GM10248 (cell line): ENCODE measurements around the gene GABRB1.
A peak's percentile ranks its signal among the peaks of the same experiment; 100 is the strongest.

Experiments
- CTCF ChIA-PET: fragments of 300-600 bp; sonication (Branson Sonifier 250); formaldehyde crosslinking; extraction: SDS; loops from one replicate; lab custom pipeline; 2021; ENCODE audit warnings: antibody characterized with exemption; lab: Yijun Ruan, JAX
- POLR2A ChIA-PET: fragments of 350-650 bp; sonication (Branson Sonifier 250); formaldehyde crosslinking; extraction: SDS; loops from one replicate; lab custom pipeline; 2020; ENCODE audit warnings: antibody characterized with exemption; lab: Yijun Ruan, JAX
- DNase-seq: peaks from one replicate; pipeline ENCODE4 v3.0.0; 2012; ENCODE audit errors: extremely low spot score
- TF ChIP-seq, protein P1 (sequence below): IDR thresholded peaks from 2 replicates; pipeline ENCODE4 v1.5.1; 2012; ENCODE audit warnings: mild to moderate bottlenecking, low read depth; ENCODE audit errors: extremely low read depth, missing control alignments, control extremely low read depth

GABRB1 gene

GRCh38 chr4:46999566-46999965, 31.8 kb upstream of the GABRB1 start:
- TF ChIP-seq, protein P1, sequence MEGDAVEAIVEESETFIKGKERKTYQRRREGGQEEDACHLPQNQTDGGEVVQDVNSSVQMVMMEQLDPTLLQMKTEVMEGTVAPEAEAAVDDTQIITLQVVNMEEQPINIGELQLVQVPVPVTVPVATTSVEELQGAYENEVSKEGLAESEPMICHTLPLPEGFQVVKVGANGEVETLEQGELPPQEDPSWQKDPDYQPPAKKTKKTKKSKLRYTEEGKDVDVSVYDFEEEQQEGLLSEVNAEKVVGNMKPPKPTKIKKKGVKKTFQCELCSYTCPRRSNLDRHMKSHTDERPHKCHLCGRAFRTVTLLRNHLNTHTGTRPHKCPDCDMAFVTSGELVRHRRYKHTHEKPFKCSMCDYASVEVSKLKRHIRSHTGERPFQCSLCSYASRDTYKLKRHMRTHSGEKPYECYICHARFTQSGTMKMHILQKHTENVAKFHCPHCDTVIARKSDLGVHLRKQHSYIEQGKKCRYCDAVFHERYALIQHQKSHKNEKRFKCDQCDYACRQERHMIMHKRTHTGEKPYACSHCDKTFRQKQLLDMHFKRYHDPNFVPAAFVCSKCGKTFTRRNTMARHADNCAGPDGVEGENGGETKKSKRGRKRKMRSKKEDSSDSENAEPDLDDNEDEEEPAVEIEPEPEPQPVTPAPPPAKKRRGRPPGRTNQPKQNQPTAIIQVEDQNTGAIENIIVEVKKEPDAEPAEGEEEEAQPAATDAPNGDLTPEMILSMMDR = no peak
- ChIA-PET CTCF (interaction anchor here (2.7 kb wide), 1 partner anchor 11 kb away, joined by 9 read pairs; no protein-coding TSS in a partner anchor), POLR2A (no interaction called here)
- no peak for DNase-seq

DNA sequence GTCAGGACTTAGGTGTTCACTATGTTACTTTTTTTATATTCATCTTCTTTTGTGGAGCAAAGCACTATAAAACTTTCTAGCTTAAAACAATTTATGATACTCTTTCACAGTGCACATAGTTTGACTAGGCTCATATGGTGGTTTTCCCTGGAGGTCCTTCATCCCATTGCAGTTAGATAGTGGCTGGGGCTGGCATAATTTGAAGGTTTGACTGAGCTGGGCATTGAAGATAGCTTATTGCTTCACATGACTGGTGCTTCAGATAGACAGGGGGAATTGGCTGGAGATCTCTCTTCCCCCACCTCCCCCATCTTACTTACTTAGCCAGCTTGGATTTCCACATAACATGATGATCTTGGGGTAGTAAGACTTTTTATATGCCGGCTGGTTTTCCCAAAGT, 31.0 kb upstream of the GABRB1 start:
- no peak for DNase-seq
- ChIA-PET CTCF (interaction anchor here (2.7 kb wide), 1 partner anchor 12 kb away, joined by 9 read pairs; no protein-coding TSS in a partner anchor), POLR2A (no interaction called here)
- TF ChIP-seq, protein P1 = no peak

DNA sequence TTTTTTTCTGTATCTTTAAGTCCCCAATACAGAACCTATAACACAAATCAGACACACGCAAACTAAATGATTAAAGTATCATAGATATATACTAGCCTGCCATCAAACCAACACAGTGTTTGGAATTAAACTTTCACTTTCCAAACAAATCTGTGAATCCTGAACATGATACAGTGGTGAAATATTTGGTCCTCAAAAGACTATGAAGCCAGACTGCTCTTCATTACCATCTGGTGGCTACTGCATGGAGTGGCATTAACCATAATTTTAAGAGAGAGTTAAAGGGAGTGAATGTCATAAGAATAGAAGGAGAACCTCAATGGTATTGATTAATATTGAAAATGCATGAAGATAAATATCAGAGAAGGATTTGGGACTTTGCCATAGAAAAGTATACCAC, 28.8 kb upstream of the GABRB1 start:
- ChIA-PET POLR2A (no interaction called here), CTCF (no interaction called here)

DNA sequence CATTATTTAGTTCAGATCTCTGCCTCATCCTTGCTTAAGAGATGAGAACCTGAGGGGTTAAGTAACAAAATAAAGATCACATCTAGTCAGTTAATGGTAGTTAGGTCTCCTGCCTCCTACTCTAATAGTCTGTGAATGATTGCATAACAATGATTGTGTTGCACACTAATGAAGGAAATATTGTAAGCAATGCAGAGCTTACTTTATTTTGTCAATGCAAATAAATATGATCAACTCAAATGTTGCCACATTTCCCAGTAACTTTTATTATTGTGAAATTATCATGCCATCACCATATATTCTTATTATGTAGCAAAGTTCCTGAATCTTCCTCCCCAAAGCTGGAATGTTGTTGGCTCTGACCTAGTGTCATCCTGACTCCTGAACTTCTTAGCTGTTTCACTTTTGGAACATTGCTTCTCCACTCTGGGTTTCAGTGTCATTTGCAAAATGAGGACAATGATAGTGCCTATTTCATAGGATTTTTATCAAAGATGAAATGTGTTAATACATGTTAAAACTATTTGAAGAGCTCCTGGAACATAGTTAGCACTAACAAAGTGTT, 20.9 kb upstream of the GABRB1 start:
- ChIA-PET POLR2A (no interaction called here), CTCF (interaction anchor here (1.1 to 2.9 kb wide), 3 partner anchors 17 to 79 kb away, joined by 3 to 7 read pairs (median 4); partner anchors contain the start of gene GABRA4)
- no peak for DNase-seq
- TF ChIP-seq, protein P1 = no peak

More for the DNA sequence above, 28.8 kb upstream of the GABRB1 start:
- DNase-seq = no peak
- TF ChIP-seq, protein P1 = peak; percentile 27

DNA sequence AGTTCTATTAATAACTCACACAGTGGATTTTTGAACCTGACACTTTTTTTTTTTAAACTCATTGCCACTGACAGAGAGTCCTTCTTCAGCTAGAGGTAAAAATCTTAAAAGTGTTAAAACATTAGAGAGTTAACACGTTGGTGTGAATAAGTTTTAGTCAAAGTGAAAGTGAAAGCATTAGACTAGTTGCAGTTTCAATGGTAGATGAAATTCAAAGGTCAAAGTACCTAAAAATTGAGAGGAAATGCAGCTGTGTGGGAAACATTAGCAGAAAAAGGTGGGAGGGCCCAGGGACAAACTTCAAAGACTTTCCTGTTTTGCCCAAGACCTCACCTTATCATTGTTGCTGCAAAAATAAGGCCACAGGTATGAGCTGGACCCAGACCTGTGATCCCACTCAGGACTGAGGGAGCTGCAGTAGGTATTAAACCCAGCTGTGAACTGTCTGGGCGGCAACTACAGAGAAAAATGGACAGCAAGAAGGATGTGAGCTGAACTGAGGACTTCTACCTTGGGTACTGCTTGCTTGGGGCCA, 20.4 kb upstream of the GABRB1 start:
- TF ChIP-seq, protein P1 = no peak
- ChIA-PET CTCF (interaction anchor here (1.1 to 2.9 kb wide), 3 partner anchors 17 to 79 kb away, joined by 3 to 7 read pairs (median 4); partner anchors contain the start of gene GABRA4), POLR2A (no interaction called here)
- DNase-seq = peak; percentile 53

DNA sequence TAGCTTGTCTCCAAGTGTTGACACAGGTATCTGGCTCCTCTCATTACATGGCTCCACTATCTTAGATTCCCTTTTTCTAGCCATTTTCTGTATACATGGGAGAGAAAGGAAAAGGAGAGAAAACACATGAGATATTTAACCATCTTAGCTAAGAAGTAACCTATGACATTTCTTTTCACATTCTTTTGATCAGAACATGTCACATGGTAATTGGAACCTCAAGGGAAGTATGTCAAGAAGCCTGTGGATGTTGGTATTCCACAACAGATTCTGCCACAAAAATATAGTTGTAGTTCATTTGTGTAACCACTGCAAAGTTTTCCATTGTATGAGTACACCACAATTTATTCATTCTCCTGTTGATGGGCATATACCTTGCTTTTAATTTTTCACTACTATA, 18.7 kb upstream of the GABRB1 start:
- ChIA-PET CTCF (interaction anchor here (1.3 kb wide), 1 partner anchor 15 kb away, joined by 3 read pairs; no protein-coding TSS in a partner anchor), POLR2A (no interaction called here)
- TF ChIP-seq, protein P1 = no peak
- no peak for DNase-seq
